Activated gamma-delta T cell treated with Interleukin-2 at 50 U/mL for 16 hours (primary cell): Measurements from ENCODE around the gene ARFGAP3.

Experiments
- DNase-seq: peaks from one replicate; pipeline ENCODE4 v3.0.0-alpha.2; 2020

ARFGAP3 gene

GRCh38 chr22:42883970-42884369, 26.9 kb upstream of the ARFGAP3 start:
- DNase-seq: no peak

GRCh38 chr22:42883121-42883520, 26.0 kb upstream of the ARFGAP3 start:
- no peak for DNase-seq

GRCh38 chr22:42881982-42882656, 25.0 kb upstream of the ARFGAP3 start:
- no peak for DNase-seq

GRCh38 chr22:42881298-42881697, 24.2 kb upstream of the ARFGAP3 start:
- DNase-seq: no peak

- DNase-seq: no peak
Measured at GRCh38 chr22:42880815-42881214, 23.7 kb upstream of the ARFGAP3 start.

- DNase-seq: no peak
Measured at GRCh38 chr22:42879371-42880021, 22.4 kb upstream of the ARFGAP3 start.

- no peak for DNase-seq
Measured at GRCh38 chr22:42878561-42879305, 21.7 kb upstream of the ARFGAP3 start.

- DNase-seq: no peak
Measured at GRCh38 chr22:42877597-42878340, 20.7 kb upstream of the ARFGAP3 start.

GRCh38 chr22:42877158-42877557, 20.1 kb upstream of the ARFGAP3 start:
- no peak for DNase-seq

GRCh38 chr22:42876041-42876440, 19.0 kb upstream of the ARFGAP3 start:
- DNase-seq: no peak

- DNase-seq: no peak
Measured at GRCh38 chr22:42874010-42874409, 16.9 kb upstream of the ARFGAP3 start.

- no peak for DNase-seq
Measured at GRCh38 chr22:42873356-42873755, 16.3 kb upstream of the ARFGAP3 start.

- no peak for DNase-seq
Measured at GRCh38 chr22:42872821-42873220, 15.7 kb upstream of the ARFGAP3 start.

- DNase-seq: no peak
Measured at GRCh38 chr22:42871146-42872050, 14.3 kb upstream of the ARFGAP3 start.

- no peak for DNase-seq
Measured at GRCh38 chr22:42869888-42870480, 12.9 kb upstream of the ARFGAP3 start.

- DNase-seq: no peak
Measured at GRCh38 chr22:42869463-42869862, 12.4 kb upstream of the ARFGAP3 start.

- no peak for DNase-seq
Measured at GRCh38 chr22:42868751-42869251, 11.7 kb upstream of the ARFGAP3 start.

- DNase-seq: no peak
Measured at GRCh38 chr22:42866100-42866499, 9.0 kb upstream of the ARFGAP3 start.

- no peak for DNase-seq
Measured at GRCh38 chr22:42865536-42865935, 8.5 kb upstream of the ARFGAP3 start.

- DNase-seq: no peak
Measured at GRCh38 chr22:42863349-42863961, 6.4 kb upstream of the ARFGAP3 start.
